OCI-LY3 (cell line): Measurements from ENCODE around the gene B4GALNT3.

ENCODE experiments used
- CTCF ChIP-seq: fragments of 200-600, 300-600 bp; sonication (generic); IDR thresholded peaks from 2 replicates; pipeline ENCODE4 v1.5.1; 2014; ENCODE audit warnings: antibody characterized with exemption, low read length, low read depth
- EZH2phosphoT487 ChIP-seq: fragments of 200-600 bp; shearing (Covaris generic); IDR thresholded peaks from 2 replicates; pipeline ENCODE4 v1.6.1; 2018; ENCODE audit warnings: antibody characterized with exemption, mixed run types, low read depth

DNA sequence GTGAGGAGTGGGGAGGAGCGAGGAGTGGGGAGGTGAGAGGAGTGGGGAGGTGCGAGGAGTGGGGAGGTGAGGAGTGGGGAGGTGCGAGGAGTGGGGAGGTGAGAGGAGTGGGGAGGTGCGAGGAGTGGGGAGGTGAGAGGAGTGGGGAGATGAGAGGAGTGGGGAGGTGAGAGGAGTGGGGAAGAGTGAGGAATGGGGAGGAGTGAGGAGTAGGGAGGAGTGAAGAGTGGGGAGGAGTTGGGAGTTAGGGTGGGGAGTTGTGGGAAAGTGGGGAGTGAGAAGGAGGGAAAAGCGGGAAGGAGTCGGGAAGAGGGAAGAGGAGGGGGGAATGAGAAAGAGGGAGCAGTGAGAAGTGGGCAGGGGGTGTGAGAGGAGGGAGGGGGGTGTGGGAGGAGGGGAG, 86.1 kb downstream of the B4GALNT3 start:
- TF ChIP-seq CTCF = no peak
- no peak for TF ChIP-seq EZH2phosphoT487
